ENCODE measurements around the gene DCP1B.

The DCP1B gene

GRCh38 chr12:2018391-2018790 is 14.1 kb upstream of the DCP1B start:
- Histone ChIP-seq H3K27ac (ENCODE audit: low read depth, low read length) (no peak overlapping the region), H3K36me3 (ENCODE audit: low read length) (no peaks in the 10 kb centered on the region), H3F3A (ENCODE audit: insufficient read depth) (no peaks in the 10 kb centered on the region), H4K20me1 (ENCODE audit: low read depth, low read length) (no peaks in the 10 kb centered on the region), H3K9ac (ENCODE audit: low read length) (no peak overlapping the region), H3K9me3 (ENCODE audit: insufficient read depth, low read length) (no peaks in the 10 kb centered on the region), H3K79me2 (ENCODE audit: insufficient read depth, low read length) (no peaks in the 10 kb centered on the region), H3K4me2 (ENCODE audit: low read depth, low read length, poor library complexity, severe bottlenecking) (no peak overlapping the region), H3K9me2 (replicated peaks; ENCODE audit: insufficient read depth, low read length) (no peaks in the 10 kb centered on the region), H3K4me3 (ENCODE audit: insufficient read depth, low read length, poor library complexity, severe bottlenecking) (no peak overlapping the region), H2AFZ (ENCODE audit: low read depth, low read length, severe bottlenecking) (no peak overlapping the region), H3K27me3 (ENCODE audit: low read length) (no peaks in the 10 kb centered on the region)
- no peak for TF ChIP-seq EZH2phosphoT487 (conservative IDR thresholded peaks at IDR 0.05; ENCODE audit: low read length)

- Histone ChIP-seq H2AFZ (ENCODE audit: low read depth, low read length, severe bottlenecking) (no peak overlapping the region), H3K4me3 (ENCODE audit: insufficient read depth, low read length, poor library complexity, severe bottlenecking) (no peak overlapping the region), H3K36me3 (ENCODE audit: low read length) (no peaks in the 10 kb centered on the region), H3K79me2 (ENCODE audit: insufficient read depth, low read length) (no peaks in the 10 kb centered on the region), H3K9me2 (replicated peaks; ENCODE audit: insufficient read depth, low read length) (no peaks in the 10 kb centered on the region), H3K9ac (ENCODE audit: low read length) (no peak overlapping the region), H3K27me3 (ENCODE audit: low read length) (no peaks in the 10 kb centered on the region), H3F3A (ENCODE audit: insufficient read depth) (no peaks in the 10 kb centered on the region), H4K20me1 (ENCODE audit: low read depth, low read length) (no peaks in the 10 kb centered on the region), H3K9me3 (ENCODE audit: insufficient read depth, low read length) (no peaks in the 10 kb centered on the region), H3K4me2 (ENCODE audit: low read depth, low read length, poor library complexity, severe bottlenecking) (no peak overlapping the region), H3K27ac (ENCODE audit: low read depth, low read length) (no peak overlapping the region)
- TF ChIP-seq EZH2phosphoT487 (conservative IDR thresholded peaks at IDR 0.05; ENCODE audit: low read length) (no peak), CTCF (IDR thresholded peaks at IDR 0.05; ENCODE audit: insufficient read depth, low read length, poor library complexity, severe bottlenecking) (no peak)
Observed at GRCh38 chr12:2017546-2018337, 13.5 kb upstream of the DCP1B start.

- Histone ChIP-seq H3K36me3 (ENCODE audit: low read length) (no peaks in the 10 kb centered on the region), H3F3A (ENCODE audit: insufficient read depth) (no peaks in the 10 kb centered on the region), H3K9me3 (ENCODE audit: insufficient read depth, low read length) (no peaks in the 10 kb centered on the region), H3K9me2 (replicated peaks; ENCODE audit: insufficient read depth, low read length) (no peaks in the 10 kb centered on the region), H3K4me3 (ENCODE audit: insufficient read depth, low read length, poor library complexity, severe bottlenecking) (no peak overlapping the region), H3K27me3 (ENCODE audit: low read length) (no peaks in the 10 kb centered on the region), H3K9ac (ENCODE audit: low read length) (no peak overlapping the region), H3K4me2 (ENCODE audit: low read depth, low read length, poor library complexity, severe bottlenecking) (no peak overlapping the region), H2AFZ (ENCODE audit: low read depth, low read length, severe bottlenecking) (no peak overlapping the region), H3K79me2 (ENCODE audit: insufficient read depth, low read length) (no peaks in the 10 kb centered on the region), H4K20me1 (ENCODE audit: low read depth, low read length) (no peaks in the 10 kb centered on the region), H3K27ac (ENCODE audit: low read depth, low read length) (no peak overlapping the region)
- no peak for TF ChIP-seq CTCF (IDR thresholded peaks at IDR 0.05; ENCODE audit: insufficient read depth, low read length, poor library complexity, severe bottlenecking)
- TF ChIP-seq EZH2phosphoT487 (conservative IDR thresholded peaks at IDR 0.05; ENCODE audit: low read length) = no peak
Observed at GRCh38 chr12:2016862-2017545, 12.7 kb upstream of the DCP1B start.

GRCh38 chr12:2014231-2014630 is 10.0 kb upstream of the DCP1B start:
- no peaks in the 10 kb centered on the region for H3F3A ChIP-seq (ENCODE audit: insufficient read depth)
- H3K9me2 ChIP-seq (replicated peaks; ENCODE audit: insufficient read depth, low read length) = no peaks in the 10 kb centered on the region
- H3K4me3 ChIP-seq (ENCODE audit: insufficient read depth, low read length, poor library complexity, severe bottlenecking) = no peak overlapping the region
- no peak overlapping the region for H3K27ac ChIP-seq (ENCODE audit: low read depth, low read length)
- no peak for TF ChIP-seq EZH2phosphoT487 (conservative IDR thresholded peaks at IDR 0.05; ENCODE audit: low read length)
- no peak for TF ChIP-seq CTCF (IDR thresholded peaks at IDR 0.05; ENCODE audit: insufficient read depth, low read length, poor library complexity, severe bottlenecking)
- H3K9ac ChIP-seq (ENCODE audit: low read length) = no peak overlapping the region
- no peaks in the 10 kb centered on the region for H3K79me2 ChIP-seq (ENCODE audit: insufficient read depth, low read length)
- H3K27me3 ChIP-seq (ENCODE audit: low read length) = no peaks in the 10 kb centered on the region
- H2AFZ ChIP-seq (ENCODE audit: low read depth, low read length, severe bottlenecking) = no peak overlapping the region
- H3K36me3 ChIP-seq (ENCODE audit: low read length) = no peaks in the 10 kb centered on the region
- H3K9me3 ChIP-seq (ENCODE audit: insufficient read depth, low read length) = no peaks in the 10 kb centered on the region
- no peak overlapping the region for H3K4me2 ChIP-seq (ENCODE audit: low read depth, low read length, poor library complexity, severe bottlenecking)
- H4K20me1 ChIP-seq (ENCODE audit: low read depth, low read length) = no peaks in the 10 kb centered on the region

Measured in SU-DHL-6 (cell line).